Activated CD4-positive, alpha-beta T cell treated with anti-CD3 and anti-CD28 coated beads for 4 hours (primary cell): Measurements from ENCODE around the gene CDC14A.
A peak's percentile ranks its signal among the peaks of the same experiment; 100 is the strongest.
"Not testable (repeated sequence)": the region's sequence is repeated elsewhere in the genome, so short reads cannot be mapped to it uniquely, and the experiment has no call there.

Source experiments
- DNase-seq, 2 donors: peaks; one replicate each; pipeline ENCODE4 v3.0.0-alpha.2; 2020

CDC14A gene

DNA sequence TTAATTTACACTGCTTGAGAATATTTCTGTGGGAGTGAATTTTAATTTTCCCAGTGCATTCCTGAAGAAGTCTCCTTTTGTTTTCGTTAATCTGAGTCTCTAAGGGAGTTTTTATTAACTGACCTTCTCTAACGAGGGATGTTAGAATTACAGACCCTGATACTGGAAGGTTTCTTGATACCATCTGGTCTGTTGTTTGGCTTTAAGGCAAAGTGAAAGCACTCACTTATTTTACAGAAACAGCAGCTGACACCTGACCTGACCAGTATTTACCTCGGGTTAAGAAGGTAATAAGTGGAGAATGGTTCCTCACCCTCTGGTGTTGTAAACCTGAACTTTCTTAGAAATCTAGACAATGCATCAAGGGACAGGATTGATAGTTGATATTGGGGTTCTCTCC, 12.4 kb downstream of the CDC14A start:
- no peak for DNase-seq

DNA sequence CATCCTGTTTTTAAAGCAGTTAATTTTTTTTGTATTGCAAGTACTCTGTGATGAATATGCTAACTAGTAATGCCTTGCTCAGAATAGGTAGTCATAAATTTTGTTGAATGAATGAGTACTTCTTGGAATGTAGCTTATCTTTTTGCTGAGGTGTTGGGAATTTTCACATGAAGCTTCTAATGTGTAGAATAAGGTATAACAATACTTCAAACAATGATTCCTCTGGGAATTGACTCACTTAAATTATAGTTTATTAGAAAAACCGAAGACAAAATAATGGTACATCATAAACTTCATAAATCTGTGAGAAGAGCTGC, 13.9 kb downstream of the CDC14A start:
- DNase-seq, result no peak

DNA sequence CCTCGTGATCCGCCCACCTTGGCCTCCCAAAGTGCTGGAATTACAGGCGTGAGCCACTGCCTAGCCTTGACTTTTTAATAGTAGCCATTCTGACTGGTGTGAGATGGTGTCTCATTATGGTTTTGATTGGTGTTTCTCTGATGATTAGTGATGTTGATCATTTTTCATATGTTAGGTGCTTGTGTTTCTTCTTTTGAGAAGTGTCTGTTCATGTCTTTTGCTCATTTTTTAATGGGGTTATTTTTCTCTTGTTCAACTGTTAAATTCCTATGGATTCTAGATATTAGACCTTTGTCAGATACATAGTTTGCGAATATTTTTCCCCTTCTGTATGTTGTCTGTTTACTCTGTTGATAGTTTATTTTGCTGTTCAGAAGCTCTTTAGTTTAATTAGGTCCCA, 17.0 kb downstream of the CDC14A start:
- DNase-seq, result not testable (repeated sequence)

DNA sequence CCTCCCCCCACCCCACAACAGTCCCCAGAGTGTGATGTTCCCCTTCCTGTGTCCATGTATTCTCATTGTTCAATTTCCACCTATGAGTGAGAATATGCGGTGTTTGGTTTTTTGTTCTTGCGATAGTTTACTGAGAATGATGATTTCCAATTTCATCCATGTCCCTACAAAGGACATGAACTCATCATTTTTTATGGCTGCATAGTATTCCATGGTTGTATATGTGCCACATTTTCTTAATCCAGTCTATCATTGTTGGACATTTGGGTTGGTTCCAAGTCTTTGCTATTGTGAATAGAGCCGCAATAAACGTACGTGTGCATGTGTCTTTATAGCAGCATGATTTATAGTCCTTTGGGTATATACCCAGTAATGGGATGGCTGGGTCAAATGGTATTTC, 21.6 kb downstream of the CDC14A start:
- not testable (repeated sequence) for DNase-seq

DNA sequence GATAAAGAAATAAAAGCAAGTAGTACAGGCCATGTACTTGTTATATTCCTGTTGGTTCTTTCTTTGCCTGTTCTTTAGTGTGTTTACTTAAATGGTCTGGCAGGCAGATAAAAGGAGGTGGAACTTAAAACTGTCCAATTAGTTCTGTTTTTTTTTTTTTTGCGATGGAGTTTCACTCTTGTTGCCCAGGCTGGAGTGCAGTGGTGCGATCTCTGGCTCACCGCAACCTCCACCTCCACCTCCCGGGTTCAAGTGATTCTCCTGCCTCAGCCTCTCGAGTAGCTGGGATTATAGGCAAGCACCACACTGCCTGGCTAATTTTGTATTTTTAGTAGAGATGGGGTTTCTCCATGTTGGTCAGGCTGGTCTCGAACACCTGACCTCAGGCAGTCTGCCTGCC, 24.6 kb downstream of the CDC14A start:
- not testable (repeated sequence) for DNase-seq

DNA sequence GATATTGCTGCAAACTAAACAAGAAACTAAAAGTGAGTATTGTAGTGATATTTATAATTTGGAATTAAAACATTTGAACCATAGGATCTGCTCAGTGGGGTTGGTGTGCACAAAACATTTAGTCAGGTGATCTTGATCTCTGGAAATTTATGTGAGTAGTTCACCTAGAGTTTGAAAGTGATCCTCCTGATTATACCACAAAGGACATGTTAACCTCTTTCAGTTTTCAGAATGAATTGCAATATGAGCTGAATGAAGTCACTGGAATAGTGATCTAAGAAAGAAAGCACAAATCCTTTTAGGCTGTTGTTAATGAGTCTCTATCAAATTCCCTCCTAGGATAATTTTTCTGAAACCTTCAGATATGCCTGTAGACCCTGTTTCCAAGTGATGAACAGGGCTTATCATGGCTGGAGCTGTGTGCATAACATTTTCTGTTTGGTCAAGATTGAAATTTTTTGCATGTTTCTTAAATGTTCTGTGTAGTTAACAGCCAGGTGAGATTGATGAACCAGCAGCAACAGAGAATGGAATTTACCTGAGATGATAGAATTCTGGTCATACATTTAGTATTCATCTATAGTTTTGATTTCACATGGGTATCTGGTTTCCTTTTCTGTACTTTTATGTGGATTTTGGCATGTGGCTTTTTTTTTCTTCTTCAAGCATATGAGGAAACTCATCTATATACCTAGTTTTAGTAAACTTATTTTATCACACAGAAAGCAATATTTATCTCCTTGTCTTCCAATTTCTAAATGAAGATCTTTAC, 25.5 kb downstream of the CDC14A start:
- DNase-seq, result no peak

DNA sequence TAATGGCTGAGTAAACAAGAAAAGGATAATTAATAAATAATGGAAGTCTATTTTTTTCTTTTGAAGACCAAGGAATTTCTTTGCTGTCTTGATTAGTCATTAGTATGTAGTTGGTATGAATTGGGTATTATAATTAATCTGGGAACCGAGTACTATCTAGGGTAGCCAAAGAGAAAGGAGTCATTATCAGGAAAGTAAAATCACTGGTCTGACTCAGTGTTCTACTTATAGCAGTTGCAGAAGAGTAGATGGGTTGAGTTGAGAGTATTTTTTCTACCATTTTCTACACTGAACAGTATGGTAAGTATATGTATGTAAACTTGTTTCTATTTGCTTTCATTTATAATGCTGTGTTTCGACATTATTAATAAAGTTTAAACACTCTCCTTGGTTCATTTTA, 26.6 kb downstream of the CDC14A start:
- DNase-seq, result no peak

DNA sequence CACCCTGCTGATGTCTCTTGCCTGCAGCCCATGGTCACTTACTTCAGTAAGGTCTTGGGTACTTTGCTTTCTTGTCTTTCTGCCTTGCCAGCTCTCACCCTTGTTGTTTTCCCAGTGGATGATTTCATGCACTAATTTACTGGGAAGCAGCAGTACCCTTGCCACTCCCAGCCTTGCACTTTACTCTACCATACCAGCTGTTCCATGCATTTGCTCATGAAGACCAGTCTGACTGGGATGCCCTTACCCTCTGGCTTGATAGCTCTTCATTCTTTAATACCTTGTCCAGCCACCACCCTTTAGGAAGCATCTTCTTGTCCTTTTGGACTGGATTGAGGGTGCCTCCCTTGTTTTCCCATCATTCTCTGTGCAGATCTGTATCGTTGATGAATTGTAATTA, 28.3 kb downstream of the CDC14A start:
- DNase-seq, result no peak

DNA sequence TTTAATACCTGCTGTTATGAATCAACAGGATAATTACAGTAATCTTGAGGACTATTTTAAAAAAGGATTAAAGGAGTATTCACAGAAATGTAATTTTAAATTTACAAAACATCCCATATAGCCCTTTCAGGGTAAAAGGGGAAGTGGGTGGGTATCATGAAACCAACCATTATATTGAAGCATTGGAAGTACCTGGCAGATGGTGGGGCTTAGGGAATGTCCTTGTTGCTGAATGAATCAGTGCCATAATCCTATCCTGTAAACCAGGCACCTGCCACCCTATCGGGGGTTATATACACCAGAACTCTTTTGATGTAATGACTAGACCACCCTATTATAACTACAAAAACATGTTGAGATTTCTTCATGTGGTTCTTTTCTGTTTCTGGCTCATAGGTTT, 30.4 kb downstream of the CDC14A start:
- DNase-seq, result no peak

DNA sequence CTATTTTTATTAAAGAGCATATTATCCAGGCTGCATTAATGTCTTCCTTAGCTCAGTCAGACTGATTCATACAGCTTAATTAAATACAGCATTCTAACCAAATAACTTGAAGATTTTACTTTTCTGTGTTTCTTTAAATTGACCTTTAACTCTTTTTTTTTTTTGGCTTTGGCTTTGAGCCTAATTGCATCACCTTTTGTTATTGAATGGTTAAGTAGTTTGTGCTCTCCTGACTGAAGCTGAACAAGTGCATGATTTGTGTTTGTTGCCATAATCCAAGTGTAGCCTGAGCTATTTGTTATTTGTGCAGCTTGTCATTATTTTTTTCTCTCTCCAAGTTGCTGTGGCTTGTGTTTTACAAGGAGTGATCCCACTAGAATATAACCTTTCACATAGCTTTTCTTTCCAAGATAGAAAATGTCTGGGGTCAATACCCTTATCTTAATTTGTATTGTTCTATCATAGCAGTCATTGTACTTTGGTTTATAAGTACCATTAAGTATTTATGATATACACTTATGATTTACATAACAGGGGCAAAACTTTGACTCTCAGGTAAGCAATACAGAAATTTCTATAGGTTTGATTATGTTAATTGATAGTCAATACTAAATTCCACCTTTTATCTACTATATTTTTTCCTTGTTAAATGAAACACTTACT, 31.6 kb downstream of the CDC14A start:
- DNase-seq, result no peak

DNA sequence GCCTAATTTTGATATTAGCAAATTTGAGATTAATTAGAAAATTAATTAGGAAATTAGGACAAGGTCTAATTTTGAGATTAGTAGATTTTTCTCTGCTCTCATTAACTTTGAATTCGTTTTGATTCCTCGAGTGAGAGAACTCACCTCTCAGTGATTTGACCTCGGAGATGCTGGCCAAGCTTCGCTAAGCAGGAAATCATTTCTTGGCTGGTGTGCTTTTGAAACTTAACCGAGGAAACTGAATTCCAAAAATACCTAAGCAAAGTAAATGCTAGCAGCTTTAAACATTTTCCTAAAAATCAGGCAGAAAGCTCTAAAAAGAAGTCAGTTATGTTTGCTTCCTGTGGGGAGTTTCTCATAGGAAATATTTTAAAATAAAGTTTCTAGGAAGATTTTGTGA, 34.9 kb downstream of the CDC14A start:
- DNase-seq, result no peak

DNA sequence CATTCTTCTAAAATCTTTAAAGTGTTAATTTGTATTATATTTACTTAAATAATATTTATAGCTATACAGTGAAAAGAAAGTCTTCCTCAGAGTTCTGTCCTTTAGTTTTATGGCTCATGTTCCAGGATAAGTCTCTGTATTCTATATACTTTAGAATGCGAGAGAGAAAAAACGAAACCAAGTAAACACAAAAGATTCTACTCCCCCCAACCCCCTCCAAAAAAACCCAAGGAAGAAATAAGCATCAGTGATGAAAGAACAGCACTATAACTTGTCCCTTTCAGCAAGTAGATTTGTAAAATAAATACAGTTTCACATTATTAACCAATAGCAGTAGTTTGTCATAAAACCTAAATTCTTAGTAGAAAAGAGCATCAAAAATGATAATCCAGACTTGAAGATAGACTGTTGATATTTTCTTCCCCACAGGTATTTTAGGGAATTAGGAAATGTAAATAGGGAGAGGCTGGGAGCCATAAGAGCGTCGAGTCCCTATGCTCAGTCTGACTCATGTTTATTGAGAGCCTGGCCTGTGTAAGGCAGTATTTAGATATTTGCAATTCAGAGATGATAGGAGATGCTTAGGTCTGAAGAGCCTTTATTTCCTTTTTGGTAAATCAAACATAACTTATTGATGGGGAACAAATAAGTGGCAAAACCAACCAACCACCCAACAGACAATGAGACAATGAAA, 35.5 kb downstream of the CDC14A start:
- DNase-seq, result no peak

DNA sequence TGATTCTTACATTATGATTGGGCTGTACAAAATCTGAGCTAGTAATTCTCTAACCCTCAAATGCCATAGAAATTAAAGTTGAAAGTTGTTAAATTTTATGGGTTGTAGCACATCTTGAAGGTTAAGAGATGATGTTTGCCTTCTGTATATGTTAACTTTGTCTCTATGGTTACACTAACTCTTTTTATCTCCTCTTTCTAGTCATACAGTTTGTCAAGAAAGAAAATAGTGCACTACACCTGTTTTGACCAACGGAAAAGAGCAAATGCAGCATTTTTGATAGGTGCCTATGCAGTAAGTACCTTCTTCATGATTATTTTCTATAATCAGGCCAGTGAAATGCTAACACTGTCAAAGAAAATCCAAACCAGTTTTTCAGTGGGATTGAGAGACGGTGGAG, 38.2 kb downstream of the CDC14A start:
- DNase-seq, result no peak

DNA sequence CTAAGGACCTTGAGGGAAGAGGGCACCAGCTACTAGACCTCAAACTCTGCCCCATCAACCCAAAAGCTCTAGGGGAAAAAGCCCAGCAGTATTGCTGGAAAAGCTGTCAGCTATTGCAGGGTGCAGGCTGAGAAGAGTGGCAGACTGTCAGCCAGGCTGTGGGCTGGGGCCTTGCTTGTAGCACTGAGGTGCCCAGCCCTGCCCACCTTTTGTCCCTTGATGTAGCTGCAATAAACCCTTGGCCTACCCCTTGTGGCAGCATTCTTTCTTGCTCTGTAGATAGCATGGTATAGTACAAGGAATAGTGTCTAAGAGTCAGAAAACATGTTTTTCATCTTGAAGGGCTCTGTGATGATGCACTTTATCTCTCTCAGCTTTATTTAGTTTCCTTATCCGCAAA, 39.4 kb downstream of the CDC14A start:
- peak in 1 of 2 donors; percentile 11 for DNase-seq

DNA sequence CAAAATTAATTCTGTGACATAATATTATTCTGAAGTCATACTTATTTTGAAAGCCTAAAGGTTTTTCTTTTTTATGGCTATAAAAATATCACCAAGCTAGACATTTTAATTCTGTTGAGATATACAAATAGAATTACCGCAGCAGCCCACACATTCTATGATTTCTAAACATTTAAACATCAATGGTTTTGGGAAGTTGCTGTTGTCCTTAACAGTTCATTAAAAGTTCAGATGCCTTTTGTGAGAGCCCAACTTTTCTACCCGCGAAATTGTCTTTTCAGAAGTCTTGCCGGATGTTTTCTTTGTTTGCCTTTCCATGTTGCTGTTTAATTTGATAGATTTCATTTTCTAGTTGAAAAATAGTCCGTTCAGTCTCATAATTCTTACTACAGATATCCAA, 40.5 kb downstream of the CDC14A start:
- no peak for DNase-seq

DNA sequence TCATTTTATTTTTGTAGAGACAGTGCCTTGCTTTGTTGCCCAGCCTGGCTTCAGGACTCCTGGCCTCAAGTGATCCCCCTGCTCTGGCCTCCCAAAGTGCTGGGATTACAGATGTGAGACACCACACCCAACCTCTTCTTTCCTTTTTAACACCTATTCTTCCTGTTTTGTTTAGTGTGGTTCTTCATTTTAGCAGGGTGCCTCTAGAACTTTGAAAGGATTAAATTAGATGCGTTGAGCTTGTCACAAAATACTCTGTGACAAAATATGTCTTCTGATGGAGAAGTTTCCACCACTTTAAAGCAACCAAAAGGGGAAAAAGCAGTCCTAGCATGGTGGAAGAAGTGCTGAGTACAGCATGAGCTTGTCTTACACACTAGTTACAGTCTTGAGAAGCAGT, 42.0 kb downstream of the CDC14A start:
- no peak for DNase-seq

DNA sequence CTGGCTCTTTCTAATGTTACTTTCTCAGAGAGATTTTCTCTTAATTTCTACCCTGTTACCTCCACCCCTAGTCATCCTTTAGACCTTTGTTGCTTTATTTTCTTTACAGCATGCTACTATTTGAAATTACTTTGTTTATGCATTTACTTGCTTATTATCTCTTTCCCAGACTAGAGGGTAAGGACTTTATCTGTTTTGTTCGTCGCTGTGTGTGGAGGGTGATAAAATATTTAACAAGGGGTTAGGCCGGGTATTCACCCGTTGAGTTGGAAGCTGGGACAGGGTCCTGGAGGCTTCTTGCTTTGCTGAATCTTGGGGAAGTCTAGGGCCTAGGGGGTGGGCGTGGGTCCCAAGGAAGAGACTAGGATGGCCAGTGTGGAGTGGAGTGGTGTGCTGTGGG, 43.6 kb downstream of the CDC14A start:
- DNase-seq, result no peak

DNA sequence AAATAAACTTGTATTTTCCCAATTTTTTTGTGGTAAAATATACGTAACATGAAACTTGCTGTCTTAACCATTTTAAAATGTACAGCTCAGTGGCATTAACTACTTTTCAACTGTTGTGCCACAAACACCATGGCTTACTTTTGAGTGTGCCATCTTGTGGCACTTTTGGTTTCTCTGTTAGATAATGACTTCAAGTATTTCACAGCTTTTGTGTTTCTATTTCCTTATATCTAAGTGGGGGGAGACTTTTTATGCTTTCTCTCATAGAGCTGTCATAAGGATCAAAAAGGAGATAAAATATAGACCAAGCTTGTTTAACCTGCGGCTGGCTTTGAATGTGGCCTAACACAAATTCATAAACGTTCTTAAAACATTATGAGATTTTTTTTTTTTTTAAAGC, 44.3 kb downstream of the CDC14A start:
- DNase-seq, result no peak

DNA sequence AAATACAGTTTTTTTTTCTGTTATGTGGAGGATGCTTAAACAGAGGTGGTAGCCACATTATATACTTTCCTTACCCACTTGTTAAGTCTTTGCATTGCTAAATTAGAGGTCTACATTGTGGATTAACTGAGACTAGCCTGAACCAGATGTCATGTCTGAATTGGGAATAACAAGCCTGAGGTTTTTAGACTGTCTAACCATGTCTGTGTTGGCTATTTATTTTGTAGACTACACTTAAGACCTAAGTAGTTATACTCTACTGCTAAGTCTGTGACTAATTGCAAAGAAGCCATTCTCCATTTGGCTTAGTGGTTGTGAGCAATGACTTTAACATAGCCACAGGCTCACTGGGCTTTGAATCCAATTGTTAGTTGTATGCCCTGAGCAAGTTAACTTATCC, 45.4 kb downstream of the CDC14A start:
- DNase-seq, result no peak

DNA sequence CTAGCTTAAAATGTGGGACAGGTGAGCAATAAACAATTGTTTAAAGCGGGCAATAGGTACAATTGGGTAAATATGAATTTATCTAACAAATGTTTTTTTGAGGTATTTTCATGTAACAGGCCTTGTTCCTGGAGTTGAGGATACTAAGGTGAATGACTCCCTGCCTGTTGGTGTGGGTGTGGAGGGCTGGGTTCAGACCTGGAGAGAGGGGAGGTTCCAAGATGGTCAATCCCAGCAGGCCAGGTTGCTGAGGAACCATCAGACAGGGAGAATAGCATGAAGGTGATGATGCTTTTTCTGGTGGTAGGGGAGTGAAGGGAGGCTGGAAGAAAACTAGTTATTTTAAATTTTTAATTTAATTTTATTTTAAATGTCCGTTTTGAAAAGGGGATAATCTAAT, 46.3 kb downstream of the CDC14A start:
- no peak for DNase-seq

DNA sequence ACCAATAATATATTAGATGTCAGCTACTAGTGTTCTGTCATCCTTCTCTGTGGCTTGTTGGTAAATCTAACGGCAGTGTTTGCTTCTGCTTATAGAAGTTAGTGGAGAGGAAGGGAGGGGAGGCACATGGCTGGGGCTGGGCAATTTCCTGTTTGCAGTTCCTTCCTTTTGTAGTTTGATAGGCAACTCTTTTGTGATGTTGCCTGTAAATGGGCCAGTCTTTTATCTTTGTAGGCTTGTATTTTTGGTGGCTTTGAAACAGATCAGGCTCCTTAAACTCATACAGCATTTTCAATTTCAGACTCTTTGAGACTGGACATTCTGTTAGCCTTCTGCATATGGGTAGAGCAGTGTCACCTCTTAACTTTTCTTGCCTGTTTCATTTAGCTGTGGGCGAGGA, 48.1 kb downstream of the CDC14A start:
- peak; percentile 55 to 57 for DNase-seq

DNA sequence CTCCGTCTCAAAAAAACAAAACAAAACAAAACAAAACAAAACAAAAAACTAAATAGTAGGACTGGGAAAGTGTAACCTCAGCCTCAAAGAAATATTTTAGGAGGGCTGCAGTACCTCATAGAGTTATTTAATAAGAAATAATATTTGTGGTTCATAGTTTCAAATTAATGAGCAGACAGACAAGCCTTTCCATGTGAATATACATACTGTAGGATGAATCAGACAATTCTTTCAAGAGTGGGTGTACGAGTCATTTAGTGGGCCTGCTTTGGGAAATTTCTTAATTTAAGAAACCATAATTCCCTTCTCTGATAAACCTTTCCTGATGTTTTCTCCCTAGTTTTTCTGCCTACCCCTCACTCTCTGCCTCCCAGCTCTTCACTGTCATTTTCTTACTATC, 52.5 kb downstream of the CDC14A start:
- DNase-seq, result no peak

DNA sequence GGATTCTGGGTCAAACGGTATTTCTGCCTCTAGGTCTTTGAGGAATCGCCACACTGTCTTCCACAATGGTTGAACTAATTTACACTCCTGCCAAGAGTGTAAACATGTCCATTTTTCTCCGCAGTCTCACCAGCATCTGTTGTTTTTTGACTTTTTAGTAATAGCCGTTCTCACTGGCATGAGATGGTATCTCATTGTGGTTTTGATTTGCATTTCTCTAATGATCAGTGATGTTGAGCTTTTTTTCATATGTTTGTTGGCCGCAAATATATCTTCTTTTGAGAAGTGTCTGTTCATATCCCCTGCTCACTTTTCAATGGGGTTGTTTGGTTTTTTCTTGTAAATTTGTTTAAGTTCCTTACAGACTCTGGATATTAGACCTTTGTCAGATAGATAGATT, 53.6 kb downstream of the CDC14A start:
- DNase-seq, result not testable (repeated sequence)

DNA sequence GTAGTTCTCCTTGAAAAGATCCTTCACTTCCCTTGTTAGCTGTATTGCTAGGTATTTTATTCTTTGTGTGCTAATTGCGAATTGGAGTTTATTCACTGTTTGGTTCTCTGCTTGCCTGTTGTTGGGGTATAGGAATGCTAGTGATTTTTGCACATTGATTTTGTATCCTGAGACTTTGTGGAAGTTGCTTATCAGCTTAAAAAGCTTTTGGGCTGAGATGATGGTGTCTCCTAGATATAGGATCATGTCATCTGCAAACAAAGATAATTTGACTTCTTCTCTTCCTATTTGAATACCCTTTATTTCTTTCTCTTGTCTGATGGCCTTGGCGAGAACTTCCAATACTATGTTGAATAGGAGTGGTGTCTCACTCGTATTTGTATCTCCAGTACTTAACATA, 55.1 kb downstream of the CDC14A start:
- DNase-seq, result not testable (repeated sequence)
